Activated CD4-positive, alpha-beta memory T cell treated with anti-CD3 and anti-CD28 coated beads, Interleukin-2, amount 10 ng/mL, durations not matched to agents 7 days and 5 days (primary cell): ENCODE results near the gene ASTN2. TPM values are rescaled to one million over a fixed set of nuclear protein-coding genes. Genes with fewer than 3 reads are reported as not detected.

ENCODE experiments used
- CTCF ChIA-PET: fragments of 350-600 bp; sonication (Branson Sonifier 250); formaldehyde crosslinking; loops from one replicate; lab custom pipeline; 2021; ENCODE audit warnings: antibody characterized with exemption, inconsistent platforms; lab: Charles Lee
- POLR2A ChIA-PET: fragments of 350-600 bp; sonication (Branson Sonifier 250); formaldehyde crosslinking; loops from one replicate; lab custom pipeline; 2021; ENCODE audit warnings: antibody characterized with exemption; lab: Charles Lee
- DNase-seq: peaks from one replicate; pipeline ENCODE4 v3.0.0-alpha.2; 2020
- H3K27ac Mint-ChIP-seq: one replicate; pipeline ENCODE4 v1.8.0; 2021; ENCODE audit warnings: mild to moderate bottlenecking, mixed read lengths
- H3K27me3 Mint-ChIP-seq: one replicate; pipeline ENCODE4 v1.8.0; 2021; ENCODE audit warnings: mixed read lengths
- H3K36me3 Mint-ChIP-seq: one replicate; pipeline ENCODE4 v1.8.0; 2021; ENCODE audit warnings: low read depth, mixed read lengths
- H3K4me1 Mint-ChIP-seq: one replicate; pipeline ENCODE4 v1.8.0; 2021; ENCODE audit warnings: mixed read lengths
- H3K4me3 Mint-ChIP-seq: one replicate; pipeline ENCODE4 v1.8.0; 2021; ENCODE audit warnings: mild to moderate bottlenecking, mixed read lengths
- H3K9me3 Mint-ChIP-seq: one replicate; pipeline ENCODE4 v1.8.0; 2021; ENCODE audit warnings: mixed read lengths
- total RNA-seq, 2 experiments: library from RNA; stranded (reverse); gene quantifications; one replicate each; pipeline ENCODE4 v1.2.3, GENCODE V29; 2021

Gene ASTN2
- total RNA-seq, 2 experiments from 2014 or later, result 2.5 to 3.0 TPM

DNA sequence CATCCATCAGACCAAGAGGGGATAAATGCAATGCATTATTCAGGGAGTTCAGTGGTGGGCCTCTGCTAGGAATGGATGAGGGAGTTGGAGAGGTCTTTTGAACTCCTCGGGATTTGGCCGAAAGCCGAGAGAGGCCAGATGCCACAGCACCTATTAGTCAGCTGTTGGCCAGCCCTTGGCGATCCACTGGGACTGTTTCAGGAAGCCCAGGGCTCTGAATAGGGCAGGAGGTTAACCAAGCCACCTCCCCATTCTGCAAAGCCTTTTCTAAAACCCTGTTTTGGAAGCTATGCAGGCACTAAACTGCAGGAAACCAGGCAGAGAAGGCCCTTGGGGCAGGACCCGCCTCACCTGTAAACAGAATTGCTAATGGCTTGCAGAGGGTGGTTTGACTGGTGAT lies 37.8 kb downstream of the ASTN2 start:
- DNase-seq, result no peak
- no peak overlapping the region for H3K27ac Mint-ChIP-seq
- H3K27me3 Mint-ChIP-seq, result no peaks in the 10 kb centered on the region
- ChIA-PET POLR2A (no interaction called here), CTCF (no interaction called here)
- no peaks in the 10 kb centered on the region for H3K4me1 Mint-ChIP-seq
- no peak overlapping the region for H3K4me3 Mint-ChIP-seq
- no peaks in the 10 kb centered on the region for H3K9me3 Mint-ChIP-seq
- H3K36me3 Mint-ChIP-seq, result no peaks in the 10 kb centered on the region

DNA sequence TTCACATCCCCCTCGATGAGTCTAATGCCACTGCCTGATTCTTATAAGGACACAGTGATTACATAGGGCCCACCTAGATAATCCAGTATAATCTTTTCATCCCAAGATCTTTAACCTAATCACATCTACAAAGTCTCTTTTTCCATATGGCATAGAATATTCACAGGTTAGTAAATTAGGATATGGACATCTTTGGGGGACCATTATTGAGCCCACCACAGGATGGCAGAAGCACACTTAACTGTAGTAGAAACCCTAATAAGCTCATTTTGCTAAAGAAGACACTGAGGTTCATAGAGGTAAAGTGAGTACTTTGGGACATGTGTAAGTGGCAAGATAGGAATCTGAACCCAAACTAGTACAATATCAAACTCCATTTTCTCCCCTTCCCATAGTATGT lies 38.9 kb downstream of the ASTN2 start:
- ChIA-PET CTCF (no interaction called here), POLR2A (no interaction called here)
- H3K4me1 Mint-ChIP-seq, result no peaks in the 10 kb centered on the region

GRCh38 chr9:117374076-117374725 lies 40.7 kb downstream of the ASTN2 start:
- H3K4me1 Mint-ChIP-seq, result no peaks in the 10 kb centered on the region
- no peak for DNase-seq
- CTCF ChIA-PET, result no interaction called here
- POLR2A ChIA-PET, result no interaction called here
- no peaks in the 10 kb centered on the region for H3K36me3 Mint-ChIP-seq
- no peaks in the 10 kb centered on the region for H3K27me3 Mint-ChIP-seq
- H3K9me3 Mint-ChIP-seq, result no peaks in the 10 kb centered on the region
- H3K27ac Mint-ChIP-seq, result no peak overlapping the region
- no peak overlapping the region for H3K4me3 Mint-ChIP-seq

More for the DNA sequence above, 38.9 kb downstream of the ASTN2 start:
- H3K27me3 Mint-ChIP-seq, result no peaks in the 10 kb centered on the region
- H3K4me3 Mint-ChIP-seq, result no peak overlapping the region
- no peak overlapping the region for H3K27ac Mint-ChIP-seq
- H3K9me3 Mint-ChIP-seq, result no peaks in the 10 kb centered on the region
- no peaks in the 10 kb centered on the region for H3K36me3 Mint-ChIP-seq
- no peak for DNase-seq

DNA sequence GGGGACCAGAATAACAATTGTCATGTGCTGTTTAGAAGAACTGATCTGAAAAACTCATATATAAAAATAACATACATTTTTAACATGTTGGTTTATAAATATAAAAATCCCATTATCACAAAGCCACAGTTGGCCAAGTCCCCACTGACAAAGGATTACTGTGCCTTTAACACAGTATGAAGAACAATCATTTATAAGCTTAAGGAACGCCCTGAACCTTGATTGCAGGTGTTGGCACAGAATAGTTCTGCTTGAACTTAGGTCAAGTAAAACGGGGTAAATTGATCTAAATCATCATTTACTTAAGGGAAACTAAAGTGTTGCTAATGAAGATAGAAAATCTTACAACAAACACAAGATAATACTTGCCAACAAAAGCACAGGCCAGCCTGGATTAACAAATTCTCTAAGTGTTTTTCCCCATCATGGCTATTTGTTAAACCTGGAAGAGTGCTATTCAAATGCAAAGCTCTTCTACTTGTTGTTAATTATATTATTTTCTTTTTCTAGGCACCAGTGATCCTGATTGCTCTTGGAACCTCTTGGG lies 46.1 kb downstream of the ASTN2 start:
- H3K27ac Mint-ChIP-seq, result no peak overlapping the region
- no peak overlapping the region for H3K4me3 Mint-ChIP-seq
- CTCF ChIA-PET, result no interaction called here
- H3K9me3 Mint-ChIP-seq, result no peaks in the 10 kb centered on the region
- no peaks in the 10 kb centered on the region for H3K36me3 Mint-ChIP-seq
- no peak for DNase-seq
- no peaks in the 10 kb centered on the region for H3K27me3 Mint-ChIP-seq
- H3K4me1 Mint-ChIP-seq, result no peaks in the 10 kb centered on the region
- POLR2A ChIA-PET, result no interaction called here

DNA sequence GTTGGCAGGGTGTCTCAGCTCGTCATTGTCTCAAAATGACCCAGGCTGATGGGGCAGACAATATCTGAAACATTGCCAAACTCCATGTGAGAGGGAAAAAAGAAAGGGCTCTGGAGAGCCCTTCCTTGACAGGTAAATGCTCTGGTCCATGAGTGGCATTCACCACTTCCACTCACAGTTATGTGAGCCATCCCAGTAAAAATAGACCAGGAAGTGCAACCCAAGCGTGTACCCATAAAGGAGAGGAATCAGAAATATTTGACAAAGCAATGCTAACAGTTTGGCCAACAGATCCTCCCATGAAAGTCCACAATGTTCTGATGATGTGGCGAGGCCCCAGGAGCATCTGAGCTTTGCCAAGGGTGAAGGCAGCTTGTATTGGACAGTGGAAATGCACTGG lies 49.4 kb downstream of the ASTN2 start:
- Mint-ChIP-seq H3K9me3 (no peaks in the 10 kb centered on the region), H3K27ac (no peak overlapping the region), H3K4me3 (no peak overlapping the region), H3K27me3 (no peaks in the 10 kb centered on the region), H3K36me3 (no peaks in the 10 kb centered on the region), H3K4me1 (no peaks in the 10 kb centered on the region)
- ChIA-PET POLR2A (no interaction called here), CTCF (no interaction called here)
- no peak for DNase-seq

- ChIA-PET CTCF (no interaction called here), POLR2A (no interaction called here)
- Mint-ChIP-seq H3K27me3 (no peaks in the 10 kb centered on the region), H3K4me1 (no peaks in the 10 kb centered on the region), H3K4me3 (no peak overlapping the region), H3K9me3 (no peaks in the 10 kb centered on the region), H3K36me3 (no peaks in the 10 kb centered on the region), H3K27ac (no peak overlapping the region)
- DNase-seq, result no peak
Measured at GRCh38 chr9:117363006-117363405, 51.9 kb downstream of the ASTN2 start.

DNA sequence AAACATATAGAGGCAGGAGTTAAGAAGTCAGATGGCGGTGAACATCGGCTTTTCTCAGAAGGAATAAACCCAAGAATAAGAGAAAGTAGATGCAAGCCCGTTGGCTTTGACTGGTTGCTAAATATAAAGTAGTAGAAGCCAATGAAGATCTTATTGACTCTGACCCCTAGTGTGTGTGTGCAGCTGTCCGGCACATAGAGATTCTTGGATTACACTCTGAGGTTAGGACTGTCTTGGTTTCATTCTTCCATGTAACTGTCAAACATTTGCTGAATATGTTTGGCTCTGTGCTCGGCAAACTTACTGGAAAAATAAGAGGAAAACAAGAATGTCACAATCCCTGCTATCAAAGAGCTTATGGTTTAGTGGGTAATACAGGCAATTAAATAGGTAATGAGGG lies 54.9 kb downstream of the ASTN2 start:
- POLR2A ChIA-PET, result no interaction called here
- no peak for DNase-seq
- no peak overlapping the region for H3K4me3 Mint-ChIP-seq

DNA sequence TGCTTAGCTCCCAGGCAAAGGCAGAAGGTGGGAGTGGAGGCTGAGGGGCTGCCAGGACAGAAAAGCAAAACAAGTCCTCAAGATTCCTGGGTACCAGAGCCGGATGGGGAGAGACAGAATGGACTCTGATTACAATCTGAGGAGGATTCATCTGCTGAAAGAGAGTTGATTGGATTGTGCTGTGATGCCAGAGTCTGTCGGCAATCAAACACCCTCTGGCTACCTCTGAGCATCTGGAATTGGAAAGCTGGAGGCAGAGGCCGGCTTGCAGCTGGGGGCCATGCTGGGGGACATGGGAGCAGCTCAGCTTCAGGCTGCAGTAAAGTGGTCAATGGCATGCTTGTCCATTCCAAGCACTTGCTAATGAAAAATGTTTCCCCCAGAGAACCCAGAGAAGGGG lies 59.3 kb downstream of the ASTN2 start:
- POLR2A ChIA-PET, result no interaction called here
- H3K4me1 Mint-ChIP-seq, result no peaks in the 10 kb centered on the region
- no peak overlapping the region for H3K27ac Mint-ChIP-seq
- DNase-seq, result no peak
- CTCF ChIA-PET, result no interaction called here
- H3K27me3 Mint-ChIP-seq, result no peaks in the 10 kb centered on the region
- no peaks in the 10 kb centered on the region for H3K36me3 Mint-ChIP-seq
- H3K4me3 Mint-ChIP-seq, result no peak overlapping the region
- H3K9me3 Mint-ChIP-seq, result peaks cover 4% of the 10 kb centered on the region

More for the DNA sequence above, 54.9 kb downstream of the ASTN2 start:
- H3K4me1 Mint-ChIP-seq, result no peaks in the 10 kb centered on the region
- no peak overlapping the region for H3K27ac Mint-ChIP-seq
- peaks cover 2% of the 10 kb centered on the region for H3K9me3 Mint-ChIP-seq
- H3K27me3 Mint-ChIP-seq, result no peaks in the 10 kb centered on the region
- no peaks in the 10 kb centered on the region for H3K36me3 Mint-ChIP-seq
- CTCF ChIA-PET, result no interaction called here

- no peak overlapping the region for H3K4me3 Mint-ChIP-seq
- H3K9me3 Mint-ChIP-seq, result peaks cover 4% of the 10 kb centered on the region
- H3K27me3 Mint-ChIP-seq, result no peaks in the 10 kb centered on the region
- POLR2A ChIA-PET, result no interaction called here
- no peak overlapping the region for H3K27ac Mint-ChIP-seq
- no peak for DNase-seq
- H3K4me1 Mint-ChIP-seq, result no peaks in the 10 kb centered on the region
- H3K36me3 Mint-ChIP-seq, result no peaks in the 10 kb centered on the region
- CTCF ChIA-PET, result interaction anchor here (0.6 kb wide), 1 partner anchor 201 kb away, joined by 3 read pairs; no protein-coding TSS in a partner anchor
Measured at GRCh38 chr9:117354997-117355396, 59.9 kb downstream of the ASTN2 start.

- Mint-ChIP-seq H3K27me3 (no peaks in the 10 kb centered on the region), H3K36me3 (no peaks in the 10 kb centered on the region), H3K4me3 (no peak overlapping the region), H3K9me3 (peaks cover 4% of the 10 kb centered on the region), H3K27ac (no peak overlapping the region), H3K4me1 (no peaks in the 10 kb centered on the region)
- ChIA-PET CTCF (interaction anchor here (0.6 kb wide), 1 partner anchor 202 kb away, joined by 3 read pairs; no protein-coding TSS in a partner anchor), POLR2A (no interaction called here)
- DNase-seq, result no peak
Measured at GRCh38 chr9:117354244-117354847, 60.5 kb downstream of the ASTN2 start.

DNA sequence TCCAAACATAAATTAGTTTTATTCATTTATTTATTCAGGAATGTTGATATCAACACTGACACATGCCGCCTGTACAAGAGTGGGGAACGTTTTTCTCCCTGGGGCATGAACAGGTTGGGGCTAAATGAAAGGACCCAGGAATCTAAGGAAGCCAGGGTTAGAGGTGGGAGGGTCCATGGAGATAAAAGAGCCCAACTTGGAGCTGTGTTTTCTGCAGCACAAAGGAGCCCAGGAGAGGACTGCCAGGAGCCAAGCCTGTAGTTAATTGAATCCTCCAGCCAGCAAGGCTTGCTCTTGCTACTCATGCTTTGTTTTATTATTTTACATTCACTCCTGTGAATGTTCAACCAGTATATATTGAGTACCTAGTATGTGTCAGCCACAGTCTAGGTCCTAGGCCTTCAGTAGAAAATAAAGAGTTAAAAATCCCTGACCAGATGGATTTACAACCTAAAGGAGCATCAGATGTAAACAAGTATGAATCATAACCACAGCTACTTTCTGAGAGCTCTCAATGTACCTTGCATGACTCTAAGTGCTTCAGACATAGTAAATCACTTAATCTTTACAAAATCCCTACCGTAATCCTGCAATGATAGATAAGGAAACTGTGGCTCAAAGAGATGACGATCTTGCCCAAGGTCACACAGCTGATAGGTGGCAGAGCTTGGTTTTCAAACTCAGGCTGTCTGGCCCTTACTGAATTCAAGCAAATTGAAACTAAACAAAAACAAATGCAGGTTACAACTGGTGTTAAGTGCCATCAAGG lies 69.8 kb downstream of the ASTN2 start:
- Mint-ChIP-seq H3K4me3 (no peak overlapping the region), H3K4me1 (no peaks in the 10 kb centered on the region), H3K27me3 (no peaks in the 10 kb centered on the region), H3K36me3 (no peaks in the 10 kb centered on the region), H3K9me3 (no peaks in the 10 kb centered on the region), H3K27ac (no peak overlapping the region)
- DNase-seq, result no peak
- CTCF ChIA-PET, result no interaction called here
- POLR2A ChIA-PET, result no interaction called here

DNA sequence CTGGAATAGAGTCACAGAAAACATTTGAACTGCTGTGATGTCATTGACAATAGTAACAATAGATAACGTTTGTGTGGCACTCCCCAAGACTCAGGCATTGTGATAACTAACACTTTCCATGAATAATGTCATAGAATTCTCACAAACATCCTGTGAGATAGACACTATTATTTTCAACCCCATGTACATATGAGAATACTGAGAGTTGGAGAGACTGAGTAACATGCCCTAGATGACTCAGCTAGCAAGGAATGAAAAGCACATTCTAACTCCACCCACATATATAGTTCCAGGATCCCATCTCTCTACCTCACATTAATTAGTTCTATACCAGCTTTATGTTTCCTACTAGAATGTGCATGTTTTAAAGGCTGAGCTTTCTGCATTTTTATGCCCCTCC lies 71.4 kb downstream of the ASTN2 start:
- CTCF ChIA-PET, result no interaction called here
- H3K4me1 Mint-ChIP-seq, result no peaks in the 10 kb centered on the region
- no peak overlapping the region for H3K27ac Mint-ChIP-seq
- H3K27me3 Mint-ChIP-seq, result no peaks in the 10 kb centered on the region
- H3K36me3 Mint-ChIP-seq, result no peaks in the 10 kb centered on the region
- no peak for DNase-seq
- no peak overlapping the region for H3K4me3 Mint-ChIP-seq
- no peaks in the 10 kb centered on the region for H3K9me3 Mint-ChIP-seq
- POLR2A ChIA-PET, result no interaction called here

DNA sequence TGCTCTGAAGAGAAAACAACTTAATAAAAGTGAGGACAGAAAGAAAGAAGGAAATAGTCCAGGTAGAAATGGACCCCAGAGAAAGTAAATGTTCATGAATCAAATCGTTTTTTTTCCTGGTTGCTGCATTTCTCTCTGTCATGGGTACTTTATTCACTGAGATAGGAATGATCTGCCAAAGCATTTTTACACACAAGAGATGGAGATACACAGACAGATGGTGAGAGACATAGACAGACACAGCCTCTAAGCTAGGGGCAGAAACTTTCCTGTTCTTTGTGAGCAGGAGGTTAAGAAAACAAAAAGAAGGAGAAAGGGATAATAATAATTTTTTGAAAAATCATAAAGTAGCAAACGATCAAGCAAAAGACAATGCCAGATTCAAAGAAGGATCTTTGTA lies 73.7 kb downstream of the ASTN2 start:
- no peak overlapping the region for H3K27ac Mint-ChIP-seq
- no peaks in the 10 kb centered on the region for H3K36me3 Mint-ChIP-seq
- H3K27me3 Mint-ChIP-seq, result no peaks in the 10 kb centered on the region
- ChIA-PET POLR2A (no interaction called here), CTCF (no interaction called here)
- H3K4me3 Mint-ChIP-seq, result no peak overlapping the region
- no peaks in the 10 kb centered on the region for H3K4me1 Mint-ChIP-seq
- H3K9me3 Mint-ChIP-seq, result no peaks in the 10 kb centered on the region
- DNase-seq, result no peak
